ENCODE measurements around the gene EYS.
A peak's percentile ranks its signal among the peaks of the same experiment; 100 is the strongest.
"Not testable (repeated sequence)": the region's sequence is repeated elsewhere in the genome, so short reads cannot be mapped to it uniquely, and the experiment has no call there.

Gene EYS

DNA sequence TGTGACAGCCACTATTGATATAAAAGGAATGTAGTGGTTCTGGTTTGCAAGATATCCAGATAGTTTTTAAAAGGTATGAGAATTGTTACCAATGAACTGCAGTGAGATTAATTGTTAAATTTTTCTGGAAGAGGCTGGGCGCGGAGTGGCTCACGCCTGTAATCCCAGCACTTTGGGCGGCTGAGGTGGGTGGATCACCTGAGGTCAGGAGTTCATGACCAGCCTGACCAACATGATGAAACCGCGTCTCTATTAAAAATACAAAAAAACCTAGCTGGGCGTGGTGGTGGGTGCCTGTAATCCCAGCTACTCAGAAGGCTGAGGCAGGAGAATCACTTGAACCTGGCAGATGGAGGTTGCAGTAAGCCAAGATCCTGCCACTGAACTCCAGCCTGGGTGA, 1906.6 kb downstream of the EYS start:
- not testable (repeated sequence) for DNase-seq

DNA sequence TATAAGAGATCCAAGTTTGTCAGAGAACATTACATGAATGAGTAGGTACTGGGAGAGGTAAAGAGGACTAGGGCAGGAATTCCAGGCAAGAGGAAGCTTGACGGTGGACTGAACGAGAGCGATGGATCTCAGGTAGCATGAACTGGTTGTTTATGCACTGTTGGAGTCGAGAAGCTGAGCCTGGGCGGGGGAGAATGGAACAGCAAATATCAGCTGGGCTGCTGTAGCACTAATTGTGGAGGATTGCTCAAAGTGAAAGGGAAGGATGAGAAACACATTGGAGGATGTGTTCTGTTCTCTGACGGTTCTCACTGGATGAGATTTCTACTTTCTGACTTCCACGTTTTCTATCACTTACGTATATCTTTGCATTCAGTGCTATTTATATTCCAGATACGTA, 1907.2 kb downstream of the EYS start:
- DNase-seq = no peak

DNA sequence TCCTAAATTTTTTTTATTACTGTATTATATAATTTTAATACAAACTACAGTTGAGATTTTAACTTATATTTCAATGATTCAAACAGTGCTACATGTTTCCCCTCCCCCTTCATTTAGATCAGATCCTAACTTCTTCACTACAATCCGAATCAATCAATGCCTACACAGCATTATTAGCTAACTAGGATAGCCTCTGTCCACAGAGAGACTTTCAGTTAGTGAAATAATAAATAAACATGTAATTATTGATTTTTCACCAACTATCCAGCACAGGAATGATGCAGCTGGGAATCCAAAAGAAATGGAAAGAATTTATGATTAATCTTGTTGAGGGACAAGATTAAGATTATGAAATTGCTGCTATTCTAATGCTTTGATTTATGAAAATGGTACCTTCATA, 1907.7 kb downstream of the EYS start:
- DNase-seq = no peak

DNA sequence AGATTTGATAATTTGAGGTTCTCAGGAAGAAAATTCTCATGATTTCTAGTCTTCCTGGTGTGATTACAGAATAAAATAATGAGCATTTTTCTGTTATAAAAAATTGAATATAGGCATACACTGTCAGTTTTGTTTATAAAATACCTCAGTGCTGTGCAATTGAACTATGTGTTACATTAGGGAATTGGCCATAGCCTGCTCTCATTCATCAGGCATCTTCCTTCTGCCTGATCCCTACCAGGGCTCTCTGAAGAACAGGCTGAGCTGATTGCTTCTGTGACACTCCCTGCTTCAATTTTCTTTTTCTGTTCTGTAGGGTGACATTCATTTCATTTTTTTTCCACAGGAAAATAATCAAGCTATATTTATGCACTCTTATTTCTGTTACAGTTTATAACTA, 1908.6 kb downstream of the EYS start:
- no peak for DNase-seq

DNA sequence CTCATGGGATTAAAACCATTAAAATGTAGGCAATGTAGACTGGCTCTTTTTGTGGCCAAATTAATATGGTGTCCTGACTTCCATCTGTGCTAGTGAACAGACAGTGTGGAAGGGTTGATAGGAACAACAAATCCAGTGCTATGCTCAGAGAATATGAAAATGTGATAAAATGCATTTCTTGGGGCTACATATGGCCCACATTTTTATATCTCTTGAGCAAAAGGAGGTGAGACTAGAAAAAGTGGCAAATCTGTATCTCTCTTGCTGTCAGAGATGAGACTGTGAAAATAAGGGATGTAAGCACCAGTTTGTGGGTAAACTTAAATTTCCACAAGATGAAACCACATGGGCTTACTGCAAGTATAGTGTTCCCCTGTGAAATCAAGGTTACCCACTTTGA, 1909.3 kb downstream of the EYS start:
- DNase-seq = no peak

DNA sequence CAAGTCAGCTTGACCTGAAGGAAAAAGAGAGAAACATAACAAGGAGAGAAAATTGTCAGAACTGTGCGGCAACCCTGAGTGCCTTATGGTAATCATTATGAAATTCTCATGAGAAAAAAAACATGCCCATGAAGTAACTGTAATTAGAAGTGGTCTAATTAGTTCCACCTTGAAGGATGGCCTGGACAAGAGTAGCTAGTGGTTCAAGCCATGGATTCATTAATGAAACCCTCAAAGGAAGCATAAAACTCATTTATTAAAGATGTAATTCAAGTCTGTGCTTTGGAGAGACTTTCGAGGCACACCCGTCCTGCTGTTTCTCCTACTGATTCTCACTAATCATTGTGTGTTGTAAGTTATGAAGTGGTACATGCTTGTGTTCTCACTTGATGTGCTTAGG, 1911.2 kb downstream of the EYS start:
- DNase-seq = no peak

DNA sequence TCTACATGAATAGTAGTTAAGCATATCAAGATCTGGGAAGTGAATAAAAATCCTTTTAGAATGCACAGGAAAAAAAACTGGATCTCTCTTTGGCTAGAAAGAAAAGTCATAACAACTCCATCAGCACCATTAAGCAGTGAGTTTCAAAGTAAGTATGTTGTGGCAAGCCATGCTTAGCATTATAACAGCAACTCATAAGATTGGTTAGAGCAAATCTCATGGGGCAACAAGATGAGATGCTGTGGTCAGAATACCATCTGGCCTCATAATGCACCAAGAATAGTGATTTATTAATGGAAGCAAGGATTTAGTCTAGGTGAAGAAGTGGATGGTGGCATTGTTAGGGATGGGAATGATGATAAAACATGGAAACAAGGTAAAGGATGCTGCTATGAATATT, 1912.0 kb downstream of the EYS start:
- DNase-seq = no peak

DNA sequence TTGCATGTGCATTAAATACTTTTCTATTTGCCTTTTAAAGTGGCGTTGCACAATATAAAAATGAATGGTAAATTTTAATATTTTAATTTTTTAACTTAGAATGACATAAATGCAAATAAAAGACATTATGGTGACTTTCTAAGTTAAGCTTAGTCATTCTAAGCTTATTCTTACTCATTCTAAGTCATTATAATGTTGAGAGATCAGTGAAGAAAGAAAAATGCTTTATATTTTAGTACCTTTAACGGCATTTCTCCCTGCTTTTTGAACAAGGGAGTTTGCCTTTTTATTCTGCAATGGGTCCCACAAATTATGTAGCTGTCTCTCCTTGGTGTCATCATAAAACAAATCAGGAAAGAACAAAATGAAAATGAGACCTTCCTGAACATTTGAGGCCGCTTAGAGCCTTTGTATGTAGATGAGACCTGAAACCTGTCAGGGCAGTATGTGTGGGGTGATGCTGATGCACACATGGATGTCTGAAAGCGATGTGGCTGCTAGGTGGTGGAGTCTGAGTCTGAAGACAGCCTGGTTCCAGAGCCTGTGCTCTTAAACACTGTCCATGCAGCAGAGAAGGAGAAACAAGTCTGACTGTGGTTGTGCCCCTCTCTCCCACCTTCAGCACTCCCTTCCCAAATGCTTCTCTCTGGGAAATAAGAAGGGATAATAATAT, 1913.4 kb downstream of the EYS start:
- DNase-seq = no peak

DNA sequence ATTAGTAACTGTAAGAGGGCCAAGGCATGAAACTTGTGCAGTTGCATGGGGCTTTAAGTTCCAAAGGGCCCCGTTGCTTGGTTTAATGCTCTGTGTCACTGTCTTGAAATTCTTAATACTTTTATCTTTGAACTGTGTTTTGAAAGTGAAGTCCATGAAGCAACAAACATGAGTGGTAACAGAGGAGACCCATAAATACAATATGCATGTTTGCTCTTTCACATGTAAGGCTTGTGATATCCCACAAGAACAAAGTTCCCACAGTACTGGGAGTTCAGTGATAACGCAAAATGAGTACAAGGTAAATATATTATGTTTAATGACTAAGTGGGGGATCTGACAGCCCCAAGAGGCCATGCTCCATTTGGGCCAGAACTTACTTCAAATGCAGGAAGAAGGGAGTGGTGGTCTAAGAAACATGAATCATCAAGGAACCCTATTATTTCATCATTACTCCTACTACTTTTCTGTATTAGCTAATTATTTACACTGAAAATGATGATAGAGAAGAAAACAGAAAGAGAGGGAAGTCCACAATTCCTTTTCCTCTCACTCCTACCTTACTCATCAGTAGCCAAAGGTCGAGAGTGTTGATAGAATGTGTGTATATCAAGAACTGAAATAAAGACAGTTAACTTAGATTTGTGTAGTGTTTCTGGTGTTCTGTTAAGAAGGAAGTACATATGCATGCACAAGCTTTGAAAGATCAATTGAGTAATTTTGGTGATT, 1914.1 kb downstream of the EYS start:
- no peak for DNase-seq

DNA sequence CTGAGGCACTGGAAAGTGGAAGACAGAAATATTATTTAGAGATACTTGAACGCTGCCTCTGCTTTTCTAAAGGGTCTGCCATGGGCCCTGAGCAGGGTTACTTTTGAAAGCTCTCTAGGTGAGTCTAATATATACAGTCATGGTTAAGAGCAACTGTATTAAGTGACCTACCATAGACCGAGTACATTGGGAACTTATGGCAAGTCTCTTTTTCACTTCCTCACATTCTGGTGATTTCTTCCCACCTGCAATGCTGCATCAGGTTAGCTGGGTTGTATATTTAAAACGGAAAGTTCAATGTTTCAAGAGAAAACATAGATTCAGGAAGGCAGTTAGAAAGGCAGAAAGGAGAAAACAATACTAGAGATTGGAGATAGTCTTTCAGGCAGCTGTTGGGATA, 1916.7 kb downstream of the EYS start:
- no peak for DNase-seq

DNA sequence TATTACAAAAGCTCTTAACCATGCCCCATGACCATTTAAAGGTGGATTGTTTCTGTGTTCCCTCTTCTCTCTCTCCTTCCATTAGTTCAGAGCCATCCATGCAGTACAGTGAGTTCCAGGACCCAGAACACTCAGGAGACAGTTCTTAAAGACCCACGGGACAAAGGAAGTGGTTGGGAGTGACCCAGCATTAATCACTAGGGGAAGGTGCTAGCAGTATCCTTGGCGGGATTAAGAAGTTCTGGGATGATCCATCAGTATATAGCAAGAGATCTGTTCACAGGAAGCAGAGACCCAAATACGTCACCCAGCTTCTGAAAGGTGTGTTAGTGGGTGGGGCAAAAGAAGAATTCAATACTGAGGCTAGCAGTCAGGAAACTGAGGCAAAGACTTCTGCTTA, 1917.3 kb downstream of the EYS start:
- no peak for DNase-seq

DNA sequence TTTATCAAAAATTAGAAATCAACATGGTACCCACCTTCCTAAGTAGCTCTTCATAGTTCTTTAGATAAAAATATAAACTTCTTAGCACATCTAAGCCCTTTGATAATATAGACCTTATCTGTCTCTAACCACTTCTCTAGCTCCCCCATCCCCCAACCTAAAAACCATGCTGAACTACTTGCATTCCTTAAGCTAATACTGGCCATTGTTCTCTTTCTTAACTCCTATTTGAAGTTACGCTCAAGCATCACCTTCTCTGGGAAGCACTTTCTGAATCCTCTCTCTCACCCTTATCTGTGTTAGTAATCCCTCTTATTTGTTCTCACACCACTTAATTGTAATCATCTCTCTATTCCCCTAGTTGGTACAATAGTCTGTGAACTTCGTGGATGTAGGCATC, 1918.5 kb downstream of the EYS start:
- DNase-seq = no peak

DNA sequence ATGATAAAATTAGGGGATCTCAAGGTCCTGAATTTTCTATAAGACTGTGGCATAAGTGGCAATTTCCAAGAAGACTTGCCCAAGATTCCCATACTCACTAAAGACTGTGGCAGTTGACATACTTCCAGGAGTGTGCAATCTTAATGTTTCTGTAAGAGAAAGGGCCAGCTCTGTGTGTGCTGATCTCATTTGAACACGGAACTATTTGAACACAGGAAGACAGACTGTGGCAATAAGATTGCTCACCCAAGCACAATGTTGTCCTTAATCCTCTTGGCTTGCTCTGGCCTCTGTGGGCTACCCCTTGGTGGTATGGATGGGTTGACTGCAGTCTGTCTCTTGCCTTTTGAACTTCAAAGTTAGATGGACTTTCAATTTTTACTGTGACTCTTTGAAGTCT, 1920.0 kb downstream of the EYS start:
- no peak for DNase-seq

DNA sequence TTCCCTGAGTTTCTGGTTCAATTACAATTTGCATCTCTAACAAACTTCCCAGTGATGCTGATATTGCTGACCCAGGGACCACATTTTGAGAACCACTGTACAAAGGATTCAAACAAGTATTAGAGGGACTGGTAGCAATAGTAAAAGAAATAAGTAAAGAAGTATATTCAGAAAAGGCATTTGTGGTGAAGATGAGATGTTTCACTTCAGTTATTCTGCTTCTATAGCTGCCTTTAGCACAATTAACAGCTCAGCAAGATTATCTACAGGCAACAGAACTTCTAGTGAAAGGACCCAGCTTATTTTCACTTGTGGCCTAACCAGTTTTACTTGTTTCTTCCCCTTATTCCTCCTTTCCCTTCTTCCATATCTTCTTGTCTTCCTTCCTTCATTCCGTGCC, 1922.0 kb downstream of the EYS start:
- DNase-seq = no peak

DNA sequence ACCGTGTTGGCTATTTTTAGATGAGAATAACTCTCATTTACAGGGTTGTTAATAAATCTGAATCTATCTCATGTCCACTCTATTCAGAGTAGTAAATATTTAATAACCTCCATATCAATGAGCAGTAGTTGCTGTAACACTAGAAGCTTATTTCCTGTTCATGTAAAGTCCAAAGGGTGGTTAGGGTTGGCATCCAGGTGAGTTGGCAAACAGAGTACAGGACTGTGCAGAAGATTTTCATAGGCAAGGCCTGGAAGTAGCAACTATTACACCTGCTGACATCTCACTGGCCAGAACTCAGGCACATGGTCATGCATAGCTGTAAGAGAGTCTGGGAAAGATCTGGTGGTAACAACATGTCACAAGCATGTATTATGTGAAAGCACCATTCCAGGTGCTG, 1923.9 kb downstream of the EYS start:
- no peak for DNase-seq

DNA sequence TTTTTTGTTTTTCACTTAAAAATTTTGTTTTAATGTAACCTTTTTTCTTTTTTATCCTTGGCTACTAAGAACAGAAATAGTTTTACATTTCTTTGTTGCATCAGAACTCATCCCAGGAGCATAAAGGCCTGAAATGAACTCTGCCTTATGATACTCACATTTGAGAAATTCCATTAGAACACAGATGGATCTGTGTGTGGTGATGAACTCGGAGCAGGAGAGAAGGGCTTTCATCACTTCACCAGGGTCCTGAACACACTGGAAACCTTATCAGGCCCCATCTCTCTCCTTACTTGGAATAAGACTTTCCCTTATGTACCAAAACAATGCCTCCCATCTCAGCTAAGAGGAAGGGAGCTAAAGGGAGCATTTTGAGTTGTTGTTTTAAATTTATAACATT, 1932.1 kb downstream of the EYS start:
- no peak for DNase-seq

DNA sequence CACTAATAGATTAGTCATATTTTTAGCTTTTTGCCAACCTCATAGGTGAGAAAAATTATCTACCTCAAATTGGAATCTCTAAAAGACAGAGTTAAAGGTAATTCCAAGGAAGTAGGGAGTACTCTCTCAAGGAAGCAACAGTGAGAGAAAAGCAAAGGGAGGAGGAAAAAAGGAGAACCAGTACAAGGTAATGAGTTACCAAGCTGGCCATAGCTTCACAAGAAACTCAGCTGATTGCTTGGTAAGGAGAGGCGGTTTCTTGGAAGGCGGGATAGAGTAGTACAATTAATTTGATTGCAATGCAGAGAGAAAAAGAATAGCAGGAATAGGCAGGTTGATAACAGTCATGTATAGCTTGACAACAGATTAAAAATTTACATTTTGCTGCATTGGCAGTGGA, 1933.8 kb downstream of the EYS start:
- no peak for DNase-seq

DNA sequence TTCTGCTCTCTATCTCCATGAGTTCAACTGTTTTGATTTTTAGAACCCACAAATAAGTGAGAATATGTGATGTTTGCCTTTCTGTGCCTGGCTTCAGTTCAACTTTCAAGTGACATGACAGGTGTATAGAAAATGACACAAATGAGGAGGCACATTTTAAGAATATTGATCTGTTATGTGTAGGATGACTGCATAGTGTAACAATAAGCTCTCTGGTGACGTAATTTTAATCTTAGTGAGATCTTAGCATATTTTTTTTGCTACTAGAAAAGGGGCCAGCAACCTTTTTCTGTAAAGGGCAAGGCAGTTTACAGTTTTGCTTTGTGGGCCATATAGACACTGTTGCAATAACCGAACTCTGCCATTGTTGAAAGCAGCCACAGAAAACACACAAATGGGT, 1941.2 kb downstream of the EYS start:
- no peak for DNase-seq

DNA sequence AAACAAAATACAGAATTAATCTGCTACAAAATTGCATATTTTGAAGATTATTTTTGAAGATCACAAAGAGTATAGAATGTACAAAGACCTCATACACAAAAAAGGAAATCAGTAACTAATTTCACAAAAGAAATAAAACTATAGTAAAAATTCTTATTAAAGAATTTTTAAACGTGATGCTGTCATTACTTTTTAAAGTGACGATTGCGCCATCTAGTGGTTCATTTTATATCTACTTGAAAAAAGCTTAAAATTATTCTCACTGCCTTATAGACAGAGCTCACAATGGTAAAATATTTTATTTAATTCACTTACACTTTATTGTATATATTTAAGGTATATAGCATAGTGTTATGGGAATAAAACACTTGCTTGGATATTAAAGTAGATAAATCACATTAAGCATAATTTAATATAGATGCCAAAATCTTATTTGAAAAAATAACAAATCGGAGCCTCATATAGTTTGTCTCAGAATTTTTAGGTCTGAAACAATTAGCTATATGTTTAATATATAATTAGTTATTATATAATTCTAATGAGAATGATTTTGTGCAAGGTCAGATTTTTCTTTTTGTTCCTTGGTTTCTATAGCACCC, 1942.6 kb downstream of the EYS start:
- DNase-seq = peak; percentile 2

DNA sequence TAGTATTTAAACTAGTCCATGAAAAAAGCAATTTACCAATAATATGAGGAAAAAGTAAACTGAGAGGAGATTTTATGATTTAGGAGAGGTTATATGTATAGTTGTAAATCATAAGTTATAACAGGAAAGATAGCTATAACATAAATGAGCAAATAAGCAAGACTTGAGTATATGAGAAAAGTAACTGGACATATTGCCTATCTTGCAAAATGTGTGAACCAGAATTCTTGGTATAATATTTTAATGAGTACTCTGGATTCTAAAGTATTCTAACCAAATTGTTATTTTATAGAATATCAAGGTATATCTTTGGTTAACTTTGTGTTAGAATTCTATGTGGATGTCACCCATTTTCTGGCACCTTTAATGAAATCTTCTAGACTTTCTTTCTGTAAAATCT, 1946.8 kb downstream of the EYS start:
- no peak for DNase-seq

DNA sequence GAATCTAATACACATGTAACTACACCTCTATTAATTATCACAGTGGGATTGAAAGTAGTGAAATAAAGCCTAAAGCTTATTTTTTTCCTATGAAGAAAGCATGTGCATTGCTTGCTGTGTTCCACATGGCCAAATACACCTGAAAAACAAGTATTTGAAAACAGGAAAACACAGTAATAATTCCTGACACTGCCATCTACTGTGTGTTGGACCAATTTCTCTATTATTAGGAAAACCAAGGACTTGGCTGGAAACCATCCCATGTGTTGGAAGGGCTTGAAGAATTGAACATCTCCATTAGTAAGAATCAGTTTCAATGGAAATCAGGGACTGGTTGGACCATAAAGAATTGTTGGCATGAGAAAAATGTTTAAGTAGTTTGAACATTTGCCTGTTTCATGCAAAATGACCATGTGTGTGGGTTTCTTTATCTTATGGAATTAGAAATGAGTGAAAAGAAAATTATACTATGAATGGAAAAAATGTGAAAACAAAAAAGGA, 1947.4 kb downstream of the EYS start:
- DNase-seq = no peak

DNA sequence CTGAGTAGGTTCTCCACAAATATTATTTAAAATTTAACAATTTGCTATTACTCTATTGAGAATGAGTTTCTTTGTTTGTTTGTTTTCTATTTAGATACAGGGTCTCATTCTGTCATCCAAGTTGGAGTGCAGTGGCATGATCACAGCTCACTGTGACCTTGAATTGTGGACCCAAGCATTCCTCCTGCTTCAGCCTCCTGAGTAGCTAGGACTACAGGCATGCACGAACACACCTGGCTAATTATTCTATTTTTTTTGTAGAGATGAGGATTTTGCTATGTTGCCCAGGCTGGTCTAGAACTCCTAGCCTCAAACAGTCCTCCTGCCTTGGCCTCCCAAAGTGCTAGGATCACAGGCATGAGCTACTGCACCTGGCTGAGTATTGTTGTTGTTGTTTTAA, 1949.2 kb downstream of the EYS start:
- DNase-seq = no peak

DNA sequence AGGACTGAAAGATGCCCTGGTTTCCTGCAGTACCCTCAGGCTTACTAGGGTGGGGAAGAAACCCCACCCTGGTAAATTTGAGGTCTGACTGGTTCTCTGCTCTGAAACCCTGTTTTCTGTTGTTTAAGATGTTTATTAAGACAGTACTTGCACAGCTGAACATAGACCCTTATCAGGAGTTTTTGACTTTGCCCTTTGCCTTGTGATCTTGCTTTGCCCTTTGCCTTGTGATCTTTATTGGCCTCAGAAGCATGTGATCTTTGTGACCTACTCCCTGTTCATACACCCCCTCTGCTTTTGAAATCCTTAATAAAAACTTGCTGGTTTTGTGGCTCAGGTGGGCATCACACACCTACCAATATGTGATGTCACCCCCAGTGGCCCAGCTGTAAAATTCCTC, 1949.8 kb downstream of the EYS start:
- DNase-seq = not testable (repeated sequence)

DNA sequence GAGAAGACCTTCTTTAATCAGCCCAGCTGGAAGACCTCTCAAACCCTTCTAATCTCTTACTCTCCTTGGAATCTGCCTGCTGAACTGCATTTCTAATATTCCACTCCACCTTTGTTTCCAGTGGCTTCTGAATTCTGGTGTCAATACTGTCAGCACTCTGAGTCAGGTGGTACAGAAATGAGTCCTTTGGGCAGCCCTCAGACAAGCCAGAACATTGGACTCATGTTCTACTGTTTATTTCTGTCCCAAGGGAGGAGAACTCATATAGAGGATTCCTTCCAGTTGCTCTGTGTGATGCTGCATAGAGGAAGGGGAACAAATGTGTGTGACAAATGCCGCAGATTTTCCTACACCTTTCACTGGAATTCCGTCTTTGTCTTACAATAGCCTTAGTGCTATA, 1956.6 kb downstream of the EYS start:
- DNase-seq = no peak

DNA sequence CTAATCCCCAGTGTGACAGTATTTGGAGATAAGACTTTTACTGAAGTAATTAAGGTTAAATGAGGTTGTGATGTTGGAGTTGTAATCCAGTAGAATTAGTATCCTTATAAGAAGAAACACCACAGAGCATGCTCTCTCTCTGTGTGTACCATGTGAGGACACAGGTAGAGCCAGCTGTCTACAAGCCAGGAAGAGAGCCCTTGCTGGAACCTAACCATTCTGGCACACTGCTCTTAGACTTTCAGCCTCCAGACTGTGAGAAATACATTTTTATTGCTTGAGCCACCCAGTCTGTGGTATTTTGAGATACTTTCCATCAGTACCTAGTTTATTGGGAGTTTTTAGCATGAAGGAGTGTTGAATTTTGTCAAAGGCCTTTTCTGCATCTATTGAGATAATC, 1961.2 kb downstream of the EYS start:
- no peak for DNase-seq
